ENCODE data around the gene NDUFAF2.
"Not testable (repeated sequence)": the region's sequence is repeated elsewhere in the genome, so short reads cannot be mapped to it uniquely, and the experiment has no call there.

Gene NDUFAF2

GRCh38 chr5:61089351-61089750 lies 144.3 kb downstream of the NDUFAF2 start (continued):
- TF ChIP-seq TCF7L2 (IDR thresholded peaks at IDR 0.05; ENCODE audit: borderline replicate concordance, low read depth, low read length) (no peak), ZNF449 (tag by site-specific recombination; IDR thresholded peaks at IDR 0.05) (no peak), ZNF48 (tag by site-specific recombination; IDR thresholded peaks at IDR 0.05) (no peak), ZNF514 (tag by site-specific recombination; IDR thresholded peaks at IDR 0.05) (no peak), ZNF785 (tag by site-specific recombination; IDR thresholded peaks at IDR 0.05) (no peak), ZNF223 (tag by site-specific recombination; IDR thresholded peaks at IDR 0.05) (no peak), ZFP41 (tag by site-specific recombination; IDR thresholded peaks at IDR 0.05; ENCODE audit: borderline replicate concordance) (no peak), GLI2 (tag by site-specific recombination; IDR thresholded peaks at IDR 0.05; ENCODE audit: borderline replicate concordance, low read depth) (no peak)

GRCh38 chr5:61093046-61093771 lies 148.2 kb downstream of the NDUFAF2 start:
- not testable (repeated sequence) for H3K27ac ChIP-seq (ENCODE audit: extremely low read depth, low read depth, low read length); H3K36me3 ChIP-seq (ENCODE audit: control insufficient read depth in 2 of 2, insufficient read depth in 1 of 2, low read length in 2 of 2); H3K9me3 ChIP-seq (ENCODE audit: control insufficient read depth, insufficient read depth, low read depth, low read length); H3K4me1 ChIP-seq (ENCODE audit: control insufficient read depth, insufficient read depth, low read length); H3K4me3 ChIP-seq (ENCODE audit: low read depth, low read length)
- CTCF ChIA-PET = interaction anchor here (0.6 kb wide), 1 partner anchor 673 kb away, joined by 3 read pairs; no protein-coding TSS in a partner anchor
- POLR2A ChIA-PET = interaction anchor here (0.6 kb wide), 1 partner anchor 59 kb away, joined by 3 read pairs; no protein-coding TSS in a partner anchor

GRCh38 chr5:61097465-61097864 lies 152.5 kb downstream of the NDUFAF2 start:
- Histone ChIP-seq H3K36me3 (ENCODE audit: control insufficient read depth in 2 of 2, insufficient read depth in 1 of 2, low read length in 2 of 2) (no peaks in the 10 kb centered on the region), H3K9me3 (ENCODE audit: control insufficient read depth, insufficient read depth, low read depth, low read length) (no peaks in the 10 kb centered on the region), H3K4me3 (ENCODE audit: low read depth, low read length) (no peak overlapping the region), H3K27ac (ENCODE audit: extremely low read depth, low read depth, low read length) (no peak overlapping the region), H3K4me1 (ENCODE audit: control insufficient read depth, insufficient read depth, low read length) (no peaks in the 10 kb centered on the region)
- TF ChIP-seq ZNF514 (tag by site-specific recombination; IDR thresholded peaks at IDR 0.05) (no peak), ZNF639 (tag by site-specific recombination; IDR thresholded peaks at IDR 0.05) (no peak)
- ChIA-PET CTCF (no interaction called here), POLR2A (no interaction called here)

- Histone ChIP-seq H3K9me3 (ENCODE audit: control insufficient read depth, insufficient read depth, low read depth, low read length) (no peaks in the 10 kb centered on the region), H3K27ac (ENCODE audit: extremely low read depth, low read depth, low read length) (no peak overlapping the region), H3K36me3 (ENCODE audit: control insufficient read depth in 2 of 2, insufficient read depth in 1 of 2, low read length in 2 of 2) (no peaks in the 10 kb centered on the region), H3K4me3 (ENCODE audit: low read depth, low read length) (no peak overlapping the region), H3K4me1 (ENCODE audit: control insufficient read depth, insufficient read depth, low read length) (no peaks in the 10 kb centered on the region)
- POLR2A ChIA-PET = no interaction called here
- CTCF ChIA-PET = no interaction called here
- TF ChIP-seq OSR2 (tag by site-specific recombination; IDR thresholded peaks at IDR 0.05) (no peak), ZNF221 (tag by site-specific recombination; IDR thresholded peaks at IDR 0.05; ENCODE audit: borderline replicate concordance) (no peak), EGR2 (tag by site-specific recombination; IDR thresholded peaks at IDR 0.05; ENCODE audit: low read depth) (no peak), ZFP3 (tag by site-specific recombination; IDR thresholded peaks at IDR 0.05; ENCODE audit: low read depth) (no peak), ZNF140 (tag by site-specific recombination; IDR thresholded peaks at IDR 0.05) (no peak), ZNF843 (tag by site-specific recombination; IDR thresholded peaks at IDR 0.05) (no peak), PRDM6 (tag by site-specific recombination; IDR thresholded peaks at IDR 0.05) (no peak), ZNF37A (tag by site-specific recombination; IDR thresholded peaks at IDR 0.05) (no peak)
These were observed 153.4 kb downstream of the NDUFAF2 start for GRCh38 chr5:61098251-61098995.

Data from HEK293 (cell line).